Measurements from ENCODE around the gene AHR.

AHR gene

GRCh38 chr7:17315974-17316373, 17.5 kb downstream of the AHR start:
- Histone ChIP-seq H3K36me3 (ENCODE audit: insufficient read depth) (no peaks in the 10 kb centered on the region), H2AFZ (ENCODE audit: low read depth) (no peak overlapping the region), H3K9ac (no peak overlapping the region), H3K4me3 (IDR thresholded peaks at IDR 0.05; ENCODE audit: insufficient read depth, low read depth, low read length) (no peak overlapping the region), H3K4me1 (ENCODE audit: low read depth, poor library complexity, severe bottlenecking) (no peaks in the 10 kb centered on the region), H3K79me2 (ENCODE audit: insufficient read depth, low read depth) (no peaks in the 10 kb centered on the region), H3K4me2 (no peak overlapping the region), H4K20me1 (ENCODE audit: insufficient read depth) (no peaks in the 10 kb centered on the region; the same call in 1 of the 2 replicates), H3K27ac (no peak overlapping the region), H3K27me3 (ENCODE audit: insufficient read depth, low read depth) (no peaks in the 10 kb centered on the region)
- TF ChIP-seq CTCF (conservative IDR thresholded peaks at IDR 0.05; ENCODE audit: low read depth, low read length) = no peak

GRCh38 chr7:17318146-17318545, 19.7 kb downstream of the AHR start:
- H2AFZ ChIP-seq (ENCODE audit: low read depth) = no peak overlapping the region
- no peak for TF ChIP-seq CTCF (conservative IDR thresholded peaks at IDR 0.05; ENCODE audit: low read depth, low read length)
- no peak overlapping the region for H3K27ac ChIP-seq
- no peaks in the 10 kb centered on the region; the same call in 1 of the 2 replicates for H4K20me1 ChIP-seq (ENCODE audit: insufficient read depth)
- peaks cover 2% of the 10 kb centered on the region for H3K4me1 ChIP-seq (ENCODE audit: low read depth, poor library complexity, severe bottlenecking)
- no peak overlapping the region for H3K4me2 ChIP-seq
- H3K9ac ChIP-seq = no peak overlapping the region
- no peaks in the 10 kb centered on the region for H3K27me3 ChIP-seq (ENCODE audit: insufficient read depth, low read depth)
- no peak overlapping the region for H3K4me3 ChIP-seq (IDR thresholded peaks at IDR 0.05; ENCODE audit: insufficient read depth, low read depth, low read length)
- no peaks in the 10 kb centered on the region for H3K79me2 ChIP-seq (ENCODE audit: insufficient read depth, low read depth)
- no peaks in the 10 kb centered on the region for H3K36me3 ChIP-seq (ENCODE audit: insufficient read depth)

- TF ChIP-seq CTCF (conservative IDR thresholded peaks at IDR 0.05; ENCODE audit: low read depth, low read length) = no peak
- no peak overlapping the region for H2AFZ ChIP-seq (ENCODE audit: low read depth)
- no peaks in the 10 kb centered on the region; the same call in 1 of the 2 replicates for H4K20me1 ChIP-seq (ENCODE audit: insufficient read depth)
- H3K79me2 ChIP-seq (ENCODE audit: insufficient read depth, low read depth) = no peaks in the 10 kb centered on the region
- peaks cover 8% of the 10 kb centered on the region for H3K4me1 ChIP-seq (ENCODE audit: low read depth, poor library complexity, severe bottlenecking)
- no peak overlapping the region for H3K9ac ChIP-seq
- H3K36me3 ChIP-seq (ENCODE audit: insufficient read depth) = no peaks in the 10 kb centered on the region
- H3K4me2 ChIP-seq = no peak overlapping the region
- no peak overlapping the region for H3K27ac ChIP-seq
- H3K27me3 ChIP-seq (ENCODE audit: insufficient read depth, low read depth) = no peaks in the 10 kb centered on the region
- H3K4me3 ChIP-seq (IDR thresholded peaks at IDR 0.05; ENCODE audit: insufficient read depth, low read depth, low read length) = no peak overlapping the region
Measured at GRCh38 chr7:17319164-17320101, 21.0 kb downstream of the AHR start.

GRCh38 chr7:17320102-17320497, 21.6 kb downstream of the AHR start:
- no peaks in the 10 kb centered on the region for H3K27me3 ChIP-seq (ENCODE audit: insufficient read depth, low read depth)
- H2AFZ ChIP-seq (ENCODE audit: low read depth) = no peak overlapping the region

More at GRCh38 chr7:17320102-17320497, 21.6 kb downstream of the AHR start:
- no peaks in the 10 kb centered on the region for H3K79me2 ChIP-seq (ENCODE audit: insufficient read depth, low read depth)
- H3K36me3 ChIP-seq (ENCODE audit: insufficient read depth) = no peaks in the 10 kb centered on the region
- no peak overlapping the region for H3K4me3 ChIP-seq (IDR thresholded peaks at IDR 0.05; ENCODE audit: insufficient read depth, low read depth, low read length)
- H3K4me1 ChIP-seq (ENCODE audit: low read depth, poor library complexity, severe bottlenecking) = peaks cover 8% of the 10 kb centered on the region
- H3K9ac ChIP-seq = no peak overlapping the region
- H3K27ac ChIP-seq = no peak overlapping the region
- H3K4me2 ChIP-seq = no peak overlapping the region
- TF ChIP-seq CTCF (conservative IDR thresholded peaks at IDR 0.05; ENCODE audit: low read depth, low read length) = no peak
- no peaks in the 10 kb centered on the region; the same call in 1 of the 2 replicates for H4K20me1 ChIP-seq (ENCODE audit: insufficient read depth)

All from KMS-11 (cell line).